ENCODE data around the gene SPATA7.

Gene SPATA7

DNA sequence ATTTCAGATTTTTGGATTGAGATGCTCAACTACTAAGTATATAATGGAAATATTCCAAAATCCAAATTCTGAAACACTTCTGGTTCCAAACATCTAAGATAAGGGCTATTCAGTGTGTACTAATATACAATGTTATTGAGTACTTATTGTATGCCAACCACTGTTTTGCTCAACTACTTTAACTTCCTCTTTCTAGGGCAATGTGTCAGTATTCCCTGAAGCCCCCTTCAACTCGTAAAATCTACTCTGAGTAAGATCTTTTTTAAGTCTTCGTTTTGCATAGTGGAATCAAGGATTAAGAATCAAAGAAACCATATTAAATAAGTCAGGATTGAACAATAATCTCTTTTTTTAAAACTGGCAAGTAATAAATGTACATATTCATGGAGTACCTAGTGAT, 45.5 kb downstream of the SPATA7 start:
- TF ChIP-seq POLR2A (IDR thresholded peaks at IDR 0.05; ENCODE audit: low read depth, low read length), result no peak
- FAIRE-seq, result no peak

GRCh38 chr14:88437658-88438057, 52.2 kb downstream of the SPATA7 start:
- DNase-seq (ENCODE audit: insufficient read length, low spot score) (no peak), FAIRE-seq (no peak)
- TF ChIP-seq POLR2A (IDR thresholded peaks at IDR 0.05; ENCODE audit: low read depth, low read length), result no peak

More for the DNA sequence above, 45.5 kb downstream of the SPATA7 start:
- no peak for DNase-seq (ENCODE audit: insufficient read length, low spot score)

GRCh38 chr14:88439088-88439487, 53.6 kb downstream of the SPATA7 start:
- no peak for FAIRE-seq
- DNase-seq (ENCODE audit: insufficient read length, low spot score), result no peak
- no peak for TF ChIP-seq POLR2A (IDR thresholded peaks at IDR 0.05; ENCODE audit: low read depth, low read length)

DNA sequence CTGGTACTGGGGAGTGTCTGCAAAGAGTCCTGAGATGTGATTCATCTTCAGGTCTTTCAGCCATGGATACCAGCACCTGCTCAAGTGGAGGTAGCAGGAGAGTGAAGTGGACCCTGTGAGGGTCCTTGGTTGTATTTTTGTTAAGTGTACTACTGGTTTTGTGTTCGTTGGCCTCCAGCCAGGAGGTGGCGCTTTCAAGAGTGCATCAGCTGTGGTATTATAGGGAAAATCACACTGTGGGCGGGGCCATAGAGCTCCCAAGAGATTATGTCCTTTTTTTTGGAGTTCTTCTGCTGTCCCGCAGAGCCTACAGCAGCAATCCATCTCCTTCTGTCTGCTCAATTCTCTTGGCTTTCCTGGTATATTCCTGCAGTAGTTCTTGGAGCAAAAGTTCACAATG, 66.8 kb downstream of the SPATA7 start:
- no peak for TF ChIP-seq POLR2A (IDR thresholded peaks at IDR 0.05; ENCODE audit: low read depth, low read length)
- FAIRE-seq (no peak), DNase-seq (ENCODE audit: insufficient read length, low spot score) (no peak)

DNA sequence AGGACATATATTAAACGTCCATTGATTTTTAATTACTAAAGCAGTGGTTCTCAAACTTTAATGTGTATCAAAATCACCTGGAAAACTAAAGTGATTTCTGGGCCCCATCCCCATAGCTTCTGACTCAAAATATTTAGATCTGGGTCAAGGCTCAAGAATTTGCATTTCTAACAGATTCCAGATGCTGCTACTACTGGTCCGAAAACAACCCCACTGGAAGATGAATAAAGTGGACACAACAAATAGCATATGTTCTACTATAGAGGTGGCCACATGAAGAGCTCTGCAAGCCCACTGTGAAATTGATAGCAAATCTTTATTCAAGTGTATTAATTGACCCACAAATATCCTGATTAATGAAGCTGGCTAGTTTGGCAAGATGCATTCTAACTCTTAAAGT, 69.4 kb downstream of the SPATA7 start:
- TF ChIP-seq POLR2A (IDR thresholded peaks at IDR 0.05; ENCODE audit: low read depth, low read length), result no peak
- DNase-seq (ENCODE audit: insufficient read length, low spot score), result no peak

GRCh38 chr14:88463318-88463717, 77.9 kb downstream of the SPATA7 start:
- no peak for TF ChIP-seq POLR2A (IDR thresholded peaks at IDR 0.05; ENCODE audit: low read depth, low read length)
- no peak for FAIRE-seq
- no peak for DNase-seq (ENCODE audit: insufficient read length, low spot score)

More for the DNA sequence above, 69.4 kb downstream of the SPATA7 start:
- no peak for FAIRE-seq

GRCh38 chr14:88468406-88468805, 82.9 kb downstream of the SPATA7 start:
- FAIRE-seq (no peak), DNase-seq (ENCODE audit: insufficient read length, low spot score) (no peak)
- TF ChIP-seq POLR2A (IDR thresholded peaks at IDR 0.05; ENCODE audit: low read depth, low read length), result no peak

- FAIRE-seq (no peak), DNase-seq (ENCODE audit: insufficient read length, low spot score) (no peak)
- no peak for TF ChIP-seq POLR2A (IDR thresholded peaks at IDR 0.05; ENCODE audit: low read depth, low read length)
Observed at GRCh38 chr14:88470542-88471440, 85.3 kb downstream of the SPATA7 start.

DNA sequence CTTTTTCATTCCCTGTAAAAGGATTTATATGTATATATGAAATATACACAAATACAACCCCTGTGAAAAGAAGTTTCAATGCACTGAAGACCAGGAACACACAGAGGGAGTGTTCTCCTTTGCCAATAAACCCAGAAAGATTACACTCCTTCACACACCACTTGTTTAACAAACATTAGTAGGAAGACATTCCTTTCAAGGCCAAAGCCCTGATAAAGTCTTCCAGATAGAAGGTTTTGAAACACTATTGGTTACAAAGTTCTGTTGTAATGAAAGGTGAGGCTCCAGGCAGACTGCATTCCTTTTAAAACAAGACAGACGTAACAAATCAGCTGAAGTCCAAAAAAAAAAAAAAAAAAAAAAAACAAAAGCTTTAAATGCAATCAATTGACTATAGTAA, 88.3 kb downstream of the SPATA7 start:
- TF ChIP-seq POLR2A (IDR thresholded peaks at IDR 0.05; ENCODE audit: low read depth, low read length), result no peak
- DNase-seq (ENCODE audit: insufficient read length, low spot score) (no peak), FAIRE-seq (no peak)

- DNase-seq (ENCODE audit: insufficient read length, low spot score), result no peak
- no peak for FAIRE-seq
- TF ChIP-seq POLR2A (IDR thresholded peaks at IDR 0.05; ENCODE audit: low read depth, low read length), result no peak
Observed at GRCh38 chr14:88476214-88476774, 90.8 kb downstream of the SPATA7 start.

DNA sequence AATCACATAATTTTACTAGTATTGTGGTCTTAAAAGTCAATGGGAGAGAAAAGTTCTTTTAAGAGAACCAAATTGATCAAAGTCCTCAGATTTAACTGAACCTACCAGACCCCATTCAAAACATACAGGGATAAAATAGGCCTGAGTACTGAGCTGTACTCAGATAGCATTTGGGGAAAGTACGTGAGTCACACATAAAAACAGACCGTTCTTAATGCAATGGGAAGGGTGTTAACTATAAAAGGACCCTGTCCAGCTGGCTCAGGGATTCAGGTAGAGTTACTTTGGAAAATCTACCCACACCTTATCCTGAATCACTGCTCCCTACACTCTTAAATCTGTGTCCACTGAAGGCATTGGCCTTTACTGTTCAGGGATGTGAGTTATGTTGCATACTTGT, 91.4 kb downstream of the SPATA7 start:
- TF ChIP-seq POLR2A (IDR thresholded peaks at IDR 0.05; ENCODE audit: low read depth, low read length), result no peak
- FAIRE-seq, result no peak
- no peak for DNase-seq (ENCODE audit: insufficient read length, low spot score)

DNA sequence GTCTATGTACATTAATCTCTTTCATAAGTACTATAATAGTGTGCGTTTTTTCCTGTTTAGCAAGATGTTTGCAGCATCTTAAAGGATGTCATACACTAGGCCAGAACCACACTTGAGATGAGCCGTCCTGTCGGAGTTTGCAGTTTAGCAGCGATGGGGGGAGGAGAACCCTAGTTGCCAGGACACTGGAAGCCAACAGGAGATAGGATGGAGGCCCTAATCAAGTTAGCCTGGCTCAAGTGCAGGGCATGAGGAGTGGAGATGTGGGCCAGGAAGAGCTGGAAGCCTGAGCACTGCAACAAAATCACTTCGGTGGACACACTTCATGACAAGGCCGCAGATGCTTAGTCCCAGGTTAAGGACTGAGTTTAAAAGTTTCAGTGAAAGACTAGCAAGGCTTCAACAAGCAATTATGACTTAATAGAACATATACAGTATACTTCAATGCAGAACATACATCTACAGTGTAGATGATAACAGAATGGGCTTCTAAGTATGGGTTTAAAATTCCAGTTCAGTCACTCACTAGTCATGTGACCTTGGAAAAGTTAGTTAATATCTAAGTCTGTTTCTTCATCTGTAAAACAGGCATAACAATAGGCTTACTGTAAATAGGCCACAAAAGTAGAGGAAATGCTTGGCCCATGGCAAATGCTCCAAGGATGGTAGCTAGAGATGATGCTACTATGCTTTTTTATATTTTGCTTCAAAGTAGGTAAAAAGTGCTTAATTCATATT, 92.2 kb downstream of the SPATA7 start:
- FAIRE-seq, result no peak
- no peak for TF ChIP-seq POLR2A (IDR thresholded peaks at IDR 0.05; ENCODE audit: low read depth, low read length)
- DNase-seq (ENCODE audit: insufficient read length, low spot score), result no peak

GRCh38 chr14:88478931-88479330, 93.5 kb downstream of the SPATA7 start:
- DNase-seq (ENCODE audit: insufficient read length, low spot score), result no peak
- no peak for FAIRE-seq
- TF ChIP-seq POLR2A (IDR thresholded peaks at IDR 0.05; ENCODE audit: low read depth, low read length), result no peak

DNA sequence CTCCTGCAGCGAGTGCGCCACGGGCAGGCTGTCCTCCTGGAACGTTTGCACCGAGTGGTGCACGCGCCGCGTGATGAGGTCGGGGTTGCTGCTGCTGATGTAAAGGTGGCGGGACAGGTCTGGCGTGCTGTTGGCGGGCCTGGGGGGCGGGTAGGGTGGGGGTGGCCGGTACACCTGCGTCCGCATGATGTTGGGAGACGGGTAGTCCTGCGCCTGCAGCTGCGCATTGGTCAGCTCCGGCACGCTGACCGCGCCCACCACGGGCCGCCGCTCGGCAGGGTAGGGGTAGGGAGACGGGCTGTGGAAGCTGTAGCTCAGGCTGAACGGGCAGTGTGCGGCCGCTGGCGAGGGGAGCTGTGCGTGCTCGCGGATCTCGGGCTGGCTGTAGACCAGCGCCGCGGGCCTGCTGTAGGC, 94.1 kb downstream of the SPATA7 start:
- TF ChIP-seq POLR2A (IDR thresholded peaks at IDR 0.05; ENCODE audit: low read depth, low read length), result no peak
- FAIRE-seq (no peak), DNase-seq (ENCODE audit: insufficient read length, low spot score) (no peak)

Measured in H54 (cell line).